Adrenal gland (tissue), 12 donors: ENCODE data around the gene MAP2K6. TPM values are rescaled to one million over a fixed set of nuclear protein-coding genes. Genes with fewer than 3 reads are reported as not detected.

Experiments
- DNase-seq, 7 donors: peaks; one replicate each; pipeline ENCODE4 v3.0.0-alpha.2; 2019 to 2020
- H3K27ac ChIP-seq, 5 donors: fragments of 200-600 bp; sonication (generic) in 4 of 5; 1 replicate in 3 of 5; 2 replicates in 2 of 5; pipeline versions ENCODE4 v1.5.1 to v1.8.0; 2016 to 2020; ENCODE audit warnings: mild to moderate bottlenecking in 1 of 5
- H3K27me3 ChIP-seq: fragments of 200-600 bp; 2 replicates; pipeline ENCODE4 v1.8.0; 2021
- H3K36me3 ChIP-seq, 2 donors: fragments of 200-600 bp; replicated peaks in 1 of 2; 1 replicate in 1 of 2; 2 replicates in 1 of 2; pipeline versions ENCODE4 v1.5.1 to v1.8.0; 2018 to 2022
- H3K4me1 ChIP-seq, 2 donors: fragments of 200-600 bp; replicated peaks in 1 of 2; 1 replicate in 1 of 2; 2 replicates in 1 of 2; pipeline versions ENCODE4 v1.5.1 to v1.8.0; 2018 to 2021
- H3K4me3 ChIP-seq, 4 donors: fragments of 200-600 bp; sonication (generic) in 3 of 4; one replicate each; pipeline ENCODE4 v1.5.1; 2016 to 2018
- H3K9me3 ChIP-seq, 3 donors: fragments of 200-600 bp; sonication (generic) in 1 of 3; replicated peaks in 1 of 3; 1 replicate in 2 of 3; 2 replicates in 1 of 3; pipeline versions ENCODE4 v1.5.1 to v1.8.0; 2016 to 2021
- CTCF ChIP-seq, 6 experiments: fragments of 450-650 bp in 4 of 6; fragments of 200-600 bp in 2 of 6; sonication (generic) in 1 of 6; IDR thresholded peaks; 1 replicate in 5 of 6; 2 replicates in 1 of 6; pipeline versions ENCODE4 v1.5.1 to v1.8.0; 2016 to 2021; ENCODE audit warnings: antibody characterized with exemption in 6 of 6, mild to moderate bottlenecking in 2 of 6, moderate library complexity in 1 of 6
- POLR2A ChIP-seq, 2 donors: fragments of 450-650 bp; IDR thresholded peaks; one replicate each; pipeline ENCODE4 v1.6.1; 2017; ENCODE audit warnings: antibody characterized with exemption in 2 of 2, mild to moderate bottlenecking in 2 of 2, moderate library complexity in 1 of 2
- WGBS, 4 donors: extraction: QIAGEN DNeasy Blood & Tissue Kit in 2 of 4; methylation state at CpG; one replicate each; pipeline versions ENCODE4 v1.1.5 to v1.1.7; 2013 to 2017; 5-methylcytosine and 5-hydroxymethylcytosine counted together
- intact Hi-C, 2 donors: fragments of 100-400 bp; cut with DNase I; formaldehyde crosslinking; loops; one replicate each; pipeline versions ENCODE4 v1.14.1 to v1.15.0; 2022 to 2023
- polyA plus RNA-seq, 3 donors: library from polyadenylated mRNA; stranded (reverse); fragments of 200-250 nt in 2 of 3; fragments of 350-450 nt in 1 of 3; fragmentation: Illumina TruSeq in 1 of 3; extraction: RNeasy Lipid Tissue Mini Kit (QIAGEN cat#74804) in 1 of 3; gene quantifications; one replicate each; pipeline ENCODE4 v1.2.3, GENCODE V29; 2013 to 2014
- total RNA-seq, 9 donors: library from RNA; depleted of rRNA in 4 of 9; stranded (reverse); fragments of >200 nt in 4 of 9; fragments of 120-200 nt in 1 of 9; fragmentation: NEBNext Ultra II Directional in 1 of 9; extraction: Animal tissue kit (Norgen Biotek cat#: 25700) in 1 of 9; gene quantifications; one replicate each; pipeline versions ENCODE4 v1.1.0 to v1.2.4, GENCODE V29; 2013 to 2023
- donor health status: healthy with polysubstance abuse.
- donor health status: Bipolar disorder and iron deficiency.
- donor health status: DM: yes; HTN: yes; CAD: no.
- donor health status: DM: no; HTN: no; CAD: no.
- donor health status: DM: no; HTN: no; CAD: no.
- donor health status: DM: yes; HTN: yes; CAD: no.

The MAP2K6 gene
- total and polyA plus RNA-seq, 12 donors = 0.53 to 7.0 (median 1.9) TPM

GRCh38 chr17:69523244-69523861 lies 108.9 kb downstream of the MAP2K6 start:
- no peaks in the 10 kb centered on the region for H3K27me3 ChIP-seq
- WGBS, 4 donors = 49 to 55% (median 53%) methylated on average over 7 of the region's 7 CpGs
- H3K27ac ChIP-seq = no peak overlapping the region
- intact Hi-C loops = loop anchor here in 1 of 2 donors (5.0 kb wide), 1 partner anchor 1029 kb away; no protein-coding TSS in a partner anchor
- no peak for TF ChIP-seq POLR2A (IDR thresholded peaks at IDR 0.05)
- TF ChIP-seq CTCF (IDR thresholded peaks at IDR 0.05) = peak; percentile 36 to 73 (median 70)
- no peaks in the 10 kb centered on the region for H3K4me1 ChIP-seq
- peak in 6 of 7 donors; percentile 18 to 58 (median 36) for DNase-seq
- H3K36me3 ChIP-seq = no peaks in the 10 kb centered on the region
- no peaks in the 10 kb centered on the region for H3K9me3 ChIP-seq
- H3K4me3 ChIP-seq = no peak overlapping the region

GRCh38 chr17:69524854-69525253 lies 110.4 kb downstream of the MAP2K6 start:
- no peak for DNase-seq
- intact Hi-C loops = loop anchor here in 1 of 2 donors (5.0 kb wide), 1 partner anchor 1027 kb away; no protein-coding TSS in a partner anchor
- Histone ChIP-seq H3K36me3 (no peaks in the 10 kb centered on the region), H3K4me3 (no peak overlapping the region), H3K27ac (no peak overlapping the region), H3K4me1 (no peaks in the 10 kb centered on the region), H3K9me3 (no peaks in the 10 kb centered on the region), H3K27me3 (no peaks in the 10 kb centered on the region)
- 69 to 84% (median 80%) methylated on average over 4 of the region's 4 CpGs for WGBS, 4 donors
- no peak for TF ChIP-seq POLR2A (IDR thresholded peaks at IDR 0.05)
- no peak for TF ChIP-seq CTCF (IDR thresholded peaks at IDR 0.05)

- 35 to 38% (median 36%) methylated on average over 9 of the region's 9 CpGs for WGBS, 4 donors
- DNase-seq = peak; percentile 24 to 67 (median 49)
- intact Hi-C loops = no loop called here
- Histone ChIP-seq H3K27ac (no peak overlapping the region), H3K4me1 (no peaks in the 10 kb centered on the region), H3K27me3 (no peaks in the 10 kb centered on the region), H3K36me3 (no peaks in the 10 kb centered on the region), H3K9me3 (no peaks in the 10 kb centered on the region), H3K4me3 (no peak overlapping the region)
- TF ChIP-seq CTCF (IDR thresholded peaks at IDR 0.05) (peak; percentile 83 to 92 (median 86)), POLR2A (IDR thresholded peaks at IDR 0.05) (no peak)
Observed at GRCh38 chr17:69525920-69526841, 111.7 kb downstream of the MAP2K6 start.

- Histone ChIP-seq H3K36me3 (no peaks in the 10 kb centered on the region), H3K4me1 (no peaks in the 10 kb centered on the region), H3K4me3 (no peak overlapping the region), H3K27me3 (no peaks in the 10 kb centered on the region), H3K27ac (no peak overlapping the region), H3K9me3 (no peaks in the 10 kb centered on the region)
- TF ChIP-seq CTCF (IDR thresholded peaks at IDR 0.05) = no peak
- TF ChIP-seq POLR2A (IDR thresholded peaks at IDR 0.05) = no peak
- intact Hi-C loops = no loop called here
- WGBS, 4 donors = 61 to 81% (median 73%) methylated on average over 5 of the region's 5 CpGs
- no peak for DNase-seq
Observed at GRCh38 chr17:69528035-69528434, 113.5 kb downstream of the MAP2K6 start.
